ENCODE results near the gene CFAP141.

CFAP141 gene

DNA sequence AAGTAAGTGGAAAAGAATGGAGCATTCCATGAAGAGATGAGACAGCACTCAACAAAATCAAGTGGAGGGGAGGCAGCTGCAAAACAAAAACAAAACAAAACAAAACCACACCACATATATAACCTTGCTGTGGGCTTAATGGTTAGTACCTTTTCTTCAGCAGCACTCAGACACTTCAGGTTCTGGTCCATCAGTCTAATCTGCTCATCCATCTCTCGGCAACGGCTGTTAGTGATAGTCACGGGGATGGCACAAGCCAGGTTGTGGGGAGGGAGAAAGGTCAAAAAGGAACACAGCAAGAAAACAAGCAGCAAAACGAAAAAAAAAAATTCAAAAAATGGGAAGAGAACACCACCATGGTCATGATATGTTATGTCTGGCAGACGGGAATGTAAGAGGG, 34.3 kb downstream of the CFAP141 start:
- in situ Hi-C loops (cut with MboI; ENCODE audit: low sequenced_read_pairs), result no loop called here

DNA sequence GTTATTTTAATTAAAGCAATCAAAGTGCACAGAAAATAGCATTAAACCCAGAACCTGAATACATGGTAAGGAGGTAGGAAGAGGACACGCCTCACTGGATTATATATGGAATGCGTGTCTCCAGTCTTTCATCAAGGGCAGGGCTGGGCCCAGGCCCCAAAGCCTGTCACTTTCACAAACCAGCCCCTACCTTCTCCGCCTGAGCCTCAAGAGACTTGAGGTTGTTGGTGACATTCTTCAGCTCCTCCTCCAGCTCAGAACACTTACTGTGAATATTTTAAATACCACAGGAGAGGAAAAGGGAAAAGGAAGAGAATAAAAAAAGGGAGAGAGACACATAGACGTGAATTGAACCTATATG, 34.9 kb downstream of the CFAP141 start:
- in situ Hi-C loops (cut with MboI; ENCODE audit: low sequenced_read_pairs), result no loop called here

DNA sequence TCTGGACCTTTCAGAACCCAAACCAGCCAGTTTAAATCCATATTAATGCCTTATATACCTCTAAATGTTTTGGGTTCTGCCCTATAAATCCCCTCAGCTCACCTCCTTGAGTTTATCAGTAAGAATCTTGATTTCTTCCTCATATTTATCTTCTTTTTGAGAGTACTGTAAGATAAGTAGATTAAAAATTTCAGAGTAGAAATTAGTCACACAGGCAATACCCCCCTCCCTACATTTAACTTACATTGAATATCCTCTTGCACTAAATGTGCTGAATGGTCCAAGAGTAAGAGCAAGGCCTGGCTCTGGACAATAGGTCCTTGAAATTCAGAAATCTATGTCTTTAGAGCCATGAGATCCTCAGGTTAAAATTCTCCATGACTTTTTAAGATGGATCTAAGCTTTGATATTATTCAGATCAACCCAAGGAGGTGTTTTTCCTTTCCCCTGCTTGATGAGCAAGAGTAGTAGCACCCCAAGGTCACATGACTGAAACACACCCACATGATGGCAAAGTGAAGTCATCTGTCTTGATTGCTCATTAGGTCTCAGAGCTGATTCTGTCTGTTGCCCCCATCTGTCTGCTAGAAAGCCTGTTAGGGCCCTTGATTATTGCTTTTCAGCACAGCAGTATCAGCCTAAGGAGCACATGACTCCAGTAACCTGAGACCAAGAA, 35.4 kb downstream of the CFAP141 start:
- in situ Hi-C loops (cut with MboI; ENCODE audit: low sequenced_read_pairs), result no loop called here

DNA sequence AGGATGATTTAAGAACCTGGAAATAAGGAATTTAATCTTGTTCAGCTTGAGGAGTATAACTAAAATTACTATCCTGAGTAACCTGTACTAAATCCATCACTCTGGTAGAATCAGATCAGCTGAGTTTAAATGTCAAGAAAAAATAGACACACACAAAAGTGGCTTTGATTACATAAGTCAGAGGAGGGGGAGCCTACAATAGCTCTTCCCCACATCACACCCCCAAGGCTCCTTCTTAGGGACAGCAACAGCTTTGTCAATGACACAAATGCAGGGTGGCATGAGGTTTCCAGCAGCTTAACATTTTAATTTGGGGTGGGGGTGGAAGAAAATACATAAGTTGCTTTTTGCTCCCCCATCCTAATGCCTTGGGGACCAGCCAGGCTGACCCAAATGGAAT, 38.7 kb downstream of the CFAP141 start:
- in situ Hi-C loops (cut with MboI; ENCODE audit: low sequenced_read_pairs), result no loop called here

DNA sequence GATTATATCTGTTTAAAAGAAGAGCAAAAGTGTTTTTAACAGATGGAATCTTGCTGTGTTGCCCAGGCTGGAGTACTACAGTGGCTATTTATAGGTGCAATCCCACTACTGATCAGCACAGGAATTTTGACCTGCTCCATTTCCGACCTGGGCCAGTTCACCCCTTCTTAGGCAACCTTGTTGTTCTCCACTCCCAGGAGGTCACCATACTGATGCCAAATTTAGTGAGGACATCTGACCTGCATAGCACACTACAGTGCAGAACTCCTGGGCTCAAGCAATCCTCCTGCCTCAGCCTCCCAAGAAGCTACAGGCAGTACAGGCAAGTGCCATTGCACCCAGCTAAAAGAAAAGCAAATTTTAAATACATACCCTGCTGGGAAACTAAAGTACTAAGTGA, 39.9 kb downstream of the CFAP141 start:
- in situ Hi-C loops (cut with MboI; ENCODE audit: low sequenced_read_pairs), result no loop called here

DNA sequence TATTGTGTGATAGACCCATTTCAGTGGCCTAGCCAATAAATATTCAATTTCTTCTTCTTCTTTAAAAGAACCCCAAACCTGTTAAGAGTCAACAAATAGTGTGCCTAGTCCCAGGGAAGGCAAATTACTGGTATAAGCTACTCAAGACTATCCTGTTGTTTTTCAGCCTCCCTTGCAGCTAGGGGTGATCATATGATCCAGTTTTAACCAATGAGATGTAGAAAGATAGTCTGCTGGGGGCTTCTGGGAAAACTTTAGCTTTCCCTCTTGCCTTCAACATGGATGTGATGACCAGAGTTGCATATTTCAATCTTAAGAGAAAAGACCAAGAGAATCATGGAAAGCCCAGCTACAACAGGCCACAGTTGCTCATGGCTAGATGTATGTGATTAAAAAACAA, 46.6 kb downstream of the CFAP141 start:
- in situ Hi-C loops (cut with MboI; ENCODE audit: low sequenced_read_pairs), result no loop called here

DNA sequence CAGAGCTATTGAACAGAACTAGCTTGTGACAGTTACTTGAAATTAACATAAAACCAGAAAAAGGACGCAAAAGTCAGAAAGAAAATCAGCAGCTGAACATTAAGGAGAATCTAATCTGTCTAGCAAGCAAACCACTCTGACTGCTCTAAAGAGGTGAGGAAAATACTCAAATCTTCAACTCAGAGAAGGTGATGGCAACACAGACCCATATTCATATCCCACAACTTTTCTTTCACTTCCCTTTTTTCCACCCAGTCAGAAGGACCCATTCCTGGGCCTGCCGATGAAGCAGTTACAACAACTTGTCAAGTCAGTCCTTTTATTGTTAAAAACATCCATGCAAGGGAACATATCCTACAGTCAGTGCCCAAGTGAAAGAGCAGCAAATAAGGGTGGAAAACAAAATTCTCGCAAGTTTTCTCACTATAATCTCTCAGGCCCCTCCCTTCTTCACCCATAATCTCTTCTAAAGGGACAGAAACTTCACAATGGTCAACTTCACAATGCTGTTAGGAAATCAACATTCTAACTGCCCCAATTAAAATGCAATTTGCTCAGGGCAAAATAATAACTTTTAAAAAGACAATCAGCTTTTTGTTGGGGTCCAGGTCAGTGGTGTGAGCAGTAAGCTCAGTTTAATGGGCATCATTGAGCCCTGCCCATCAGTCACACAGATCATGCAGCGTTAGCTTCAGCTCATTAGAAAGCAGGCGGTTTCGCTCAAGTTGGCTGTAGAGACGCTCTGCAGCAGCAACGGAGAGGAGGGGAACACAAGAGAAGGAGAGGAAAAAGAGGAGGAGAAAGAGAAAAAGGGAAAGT, 47.6 kb downstream of the CFAP141 start:
- in situ Hi-C loops (cut with MboI; ENCODE audit: low sequenced_read_pairs), result no loop called here

DNA sequence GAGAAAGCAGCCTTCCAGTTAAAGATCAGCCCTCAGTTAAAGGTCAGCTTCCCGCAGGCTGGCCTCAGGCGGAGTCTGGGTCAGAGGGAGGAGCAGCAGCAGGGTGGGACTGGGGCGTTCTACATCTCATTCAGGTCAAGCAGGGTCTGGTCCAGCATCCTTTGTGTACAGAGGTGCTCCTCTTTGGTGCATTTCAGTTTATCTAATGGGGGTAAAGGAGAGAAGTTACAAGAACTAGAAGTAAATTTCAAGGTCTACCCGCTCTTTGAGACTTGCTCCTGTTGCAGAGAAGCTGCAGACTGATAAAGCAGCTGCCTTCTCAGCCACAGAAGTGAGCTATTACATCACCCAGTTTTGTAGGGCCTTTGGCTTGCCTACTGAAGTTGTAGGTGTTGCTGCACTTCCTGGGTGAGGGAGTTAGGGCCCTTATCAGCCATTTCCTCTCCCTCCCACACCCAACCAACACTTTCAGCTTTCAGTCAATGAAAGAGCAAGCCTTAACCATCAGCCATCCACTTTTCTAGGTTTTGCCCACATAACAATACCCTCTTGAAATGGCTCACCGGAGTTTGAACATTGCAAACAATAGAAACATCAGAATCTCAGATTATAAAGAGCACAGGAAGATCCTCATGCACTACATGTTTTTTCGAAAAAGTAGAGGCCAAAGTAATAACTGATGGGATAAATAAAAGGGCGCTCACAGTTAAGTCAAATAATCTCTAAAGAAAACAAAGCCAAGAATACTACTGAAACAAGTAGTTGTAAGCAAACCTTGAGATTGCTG, 48.4 kb downstream of the CFAP141 start:
- in situ Hi-C loops (cut with MboI; ENCODE audit: low sequenced_read_pairs), result no loop called here

DNA sequence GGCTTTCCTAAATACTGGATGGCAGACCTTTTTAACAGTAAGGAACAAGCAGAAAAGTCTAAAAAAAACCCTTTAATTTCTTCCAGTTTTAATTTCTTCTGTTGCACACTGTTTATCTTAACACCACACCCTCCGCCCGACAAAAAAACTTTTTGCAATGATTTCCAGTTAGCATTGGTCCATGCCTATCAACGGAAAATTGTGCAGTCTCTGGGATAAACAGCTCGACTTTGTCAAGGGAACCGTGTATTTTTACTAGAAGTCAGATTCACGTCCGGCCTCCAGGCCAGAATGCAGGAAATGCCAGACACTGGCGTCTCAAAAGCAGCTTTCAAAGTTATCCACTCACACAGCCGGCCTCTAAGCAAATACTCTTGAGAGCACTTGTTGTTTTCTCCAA, 50.9 kb downstream of the CFAP141 start:
- in situ Hi-C loops (cut with MboI; ENCODE audit: low sequenced_read_pairs), result no loop called here

DNA sequence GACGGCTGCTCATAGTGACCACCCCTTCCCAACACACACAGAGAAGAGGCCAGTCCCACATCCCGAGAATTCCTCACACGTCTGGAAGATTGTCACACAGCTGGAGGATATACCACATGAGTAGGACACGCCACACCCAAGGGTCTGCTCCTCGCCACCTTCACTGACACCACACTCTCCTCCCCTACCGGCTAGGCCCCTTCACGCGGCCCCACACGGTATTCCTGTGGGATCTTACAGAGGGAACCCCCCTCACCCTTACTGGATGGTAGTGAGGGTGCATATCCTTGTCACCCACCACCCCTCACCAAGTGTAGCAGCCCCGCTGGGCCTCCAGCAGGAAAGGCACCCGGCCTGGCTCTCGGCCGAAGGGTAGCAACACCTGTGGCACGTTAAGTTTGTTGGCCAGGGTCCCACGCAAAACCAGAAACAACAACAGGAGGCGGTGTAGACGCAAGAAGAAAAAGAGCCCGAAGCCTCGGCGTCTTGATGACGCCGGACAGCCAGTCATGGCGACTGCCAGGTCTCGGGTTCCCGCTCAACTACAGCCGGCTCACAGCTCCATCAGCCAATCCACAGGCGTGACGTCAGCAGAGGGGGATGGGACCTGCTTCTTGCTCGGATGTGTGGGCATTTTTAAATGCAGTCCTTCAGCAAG, 51.5 kb downstream of the CFAP141 start, which contains the start of gene NUP210L:
TSS of gene NUP210L (minus strand) at position 540 of the 658 bp plus-strand sequence.
- in situ Hi-C loops (cut with MboI; ENCODE audit: low sequenced_read_pairs), result no loop called here

DNA sequence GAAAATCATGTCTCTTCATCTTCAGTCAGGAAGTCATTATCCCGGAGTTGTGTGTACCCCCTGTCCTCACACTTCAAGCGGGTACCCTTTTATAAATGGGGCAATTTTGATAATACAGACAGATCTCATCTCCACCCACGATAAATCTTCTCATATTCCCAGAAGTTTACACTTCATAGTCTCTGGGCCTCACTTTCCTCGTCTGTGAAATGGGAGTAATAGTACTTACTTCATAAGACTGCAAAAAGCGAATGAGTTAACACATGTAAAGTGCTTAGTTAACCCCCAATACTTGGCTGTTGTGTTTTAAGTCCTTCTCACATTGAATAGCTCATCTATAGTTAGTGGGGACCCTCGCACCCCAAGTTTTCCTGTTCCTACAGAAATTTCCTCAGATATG, 52.1 kb downstream of the CFAP141 start:
- in situ Hi-C loops (cut with MboI; ENCODE audit: low sequenced_read_pairs), result no loop called here

DNA sequence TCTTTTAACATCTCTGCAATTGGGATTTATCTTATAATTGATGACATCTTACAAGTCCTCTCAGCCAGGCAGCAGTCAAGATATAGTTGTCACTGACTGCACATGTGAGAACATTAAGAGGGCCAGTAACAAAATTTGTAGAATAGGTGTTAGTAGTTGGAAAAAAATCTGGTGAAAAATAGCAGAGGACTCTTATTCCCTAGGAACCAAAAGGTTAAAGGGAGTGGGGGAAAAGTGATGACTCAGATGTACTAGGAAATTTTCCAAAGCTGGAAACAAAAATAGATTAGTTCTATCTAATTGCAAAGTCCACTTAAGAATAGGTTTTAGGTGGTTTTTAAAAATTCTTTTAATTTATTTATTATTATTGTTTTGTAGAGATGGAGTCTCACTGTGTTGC, 54.8 kb downstream of the CFAP141 start:
- in situ Hi-C loops (cut with MboI; ENCODE audit: low sequenced_read_pairs), result no loop called here

Data from HL-60/S4 treated with retinoic acid at 250 ng/mL for 4 days and 3 days (cell line).